Type B pancreatic cell (in vitro differentiated cells): ENCODE data around the gene ASXL2. TPM values are rescaled to one million over a fixed set of nuclear protein-coding genes. Genes with fewer than 3 reads are reported as not detected.
A peak's percentile ranks its signal among the peaks of the same experiment; 100 is the strongest.

Experiments
- DNase-seq: peaks from one replicate; pipeline ENCODE4 v3.0.0; 2021; ENCODE audit warnings: mixed read lengths; ENCODE audit not compliant: unreplicated experiment; ENCODE audit errors: extremely low spot score
- H3K27ac Mint-ChIP-seq: 2 replicates; pipeline ENCODE4 v1.8.0; 2021; ENCODE audit warnings: mild to moderate bottlenecking, mixed read lengths
- H3K27me3 Mint-ChIP-seq: 2 replicates; pipeline ENCODE4 v1.8.0; 2021; ENCODE audit warnings: mixed read lengths
- H3K36me3 Mint-ChIP-seq: 2 replicates; pipeline ENCODE4 v1.8.0; 2021; ENCODE audit warnings: mixed read lengths
- H3K4me1 Mint-ChIP-seq: one replicate; pipeline ENCODE4 v1.8.0; 2021; ENCODE audit warnings: mixed read lengths; ENCODE audit not compliant: unreplicated experiment
- H3K4me3 Mint-ChIP-seq: 2 replicates; pipeline ENCODE4 v1.8.0; 2021; ENCODE audit warnings: mild to moderate bottlenecking, mixed read lengths
- H3K9me3 Mint-ChIP-seq: 2 replicates; pipeline ENCODE4 v1.8.0; 2021; ENCODE audit warnings: mixed read lengths
- CTCF ChIP-seq: fragments of 200-600 bp; sonication (generic); conservative IDR thresholded peaks from 2 replicates; pipeline ENCODE4 v1.5.0; 2021; ENCODE audit warnings: antibody characterized with exemption, mild to moderate bottlenecking
- long read RNA-seq: library from polyadenylated mRNA; unstranded; transcript quantifications from one replicate; pipeline ENCODE4 v2.0.0, GENCODE V29; 2020
- total RNA-seq: library from RNA; stranded (reverse); gene quantifications from 2 replicates; pipeline ENCODE4 v1.2.1, GENCODE V29; 2021; ENCODE audit warnings: low replicate concordance

The ASXL2 gene
- 29.2 and 32.3 TPM in 2 replicates for total RNA-seq
- long read RNA-seq, partial matches to known transcripts: 0 of 1 reads
- long read RNA-seq, other reads (novel, unspliced or antisense): 1 of 1 reads

- Mint-ChIP-seq H3K9me3 (no peaks in the 10 kb centered on the region), H3K36me3 (peaks cover 4% of the 10 kb centered on the region), H3K4me3 (peak within 1 kb of the TSS; percentile 99), H3K4me1 (peaks cover 21% of the 10 kb centered on the region), H3K27me3 (peaks cover 27% of the 10 kb centered on the region), H3K27ac (peak within 1 kb of the TSS; percentile 97)
- peak; percentile 97 for DNase-seq
- no peak for TF ChIP-seq CTCF
Observed at GRCh38 chr2:25878361-25879132, at the start of gene ASXL2. Gene ASXL2, minus strand, starts transcription at chr2:25878487. Its CDS starts 265 bp downstream, at chr2:25878222.

GRCh38 chr2:25926984-25927756, 48.9 kb upstream of the ASXL2 start:
- TF ChIP-seq CTCF: no peak
- no peaks in the 10 kb centered on the region for H3K9me3 Mint-ChIP-seq
- no peak overlapping the region for H3K4me3 Mint-ChIP-seq
- DNase-seq: no peak
- H3K4me1 Mint-ChIP-seq: no peaks in the 10 kb centered on the region
- H3K36me3 Mint-ChIP-seq: peaks cover 19% of the 10 kb centered on the region
- peaks cover 3% of the 10 kb centered on the region for H3K27me3 Mint-ChIP-seq
- H3K27ac Mint-ChIP-seq: no peak overlapping the region

- Mint-ChIP-seq H3K27me3 (peaks cover 3% of the 10 kb centered on the region), H3K9me3 (no peaks in the 10 kb centered on the region), H3K36me3 (peaks cover 7% of the 10 kb centered on the region), H3K4me1 (no peaks in the 10 kb centered on the region), H3K4me3 (no peak overlapping the region), H3K27ac (no peak overlapping the region)
- no peak for DNase-seq
- no peak for TF ChIP-seq CTCF
Observed at GRCh38 chr2:25922501-25922900, 44.2 kb upstream of the ASXL2 start.

- H3K36me3 Mint-ChIP-seq: no peaks in the 10 kb centered on the region
- peaks cover 6% of the 10 kb centered on the region for H3K4me1 Mint-ChIP-seq
- DNase-seq: no peak
- no peak overlapping the region for H3K4me3 Mint-ChIP-seq
- H3K27me3 Mint-ChIP-seq: peaks cover 3% of the 10 kb centered on the region
- H3K9me3 Mint-ChIP-seq: no peaks in the 10 kb centered on the region
- no peak overlapping the region for H3K27ac Mint-ChIP-seq
- no peak for TF ChIP-seq CTCF
Observed at GRCh38 chr2:25920786-25921415, 42.6 kb upstream of the ASXL2 start.

- no peak for DNase-seq
- no peaks in the 10 kb centered on the region for H3K36me3 Mint-ChIP-seq
- H3K27ac Mint-ChIP-seq: no peak overlapping the region
- no peak for TF ChIP-seq CTCF
- no peaks in the 10 kb centered on the region for H3K9me3 Mint-ChIP-seq
- peaks cover 3% of the 10 kb centered on the region for H3K27me3 Mint-ChIP-seq
- peaks cover 6% of the 10 kb centered on the region for H3K4me1 Mint-ChIP-seq
- H3K4me3 Mint-ChIP-seq: no peak overlapping the region
Observed at GRCh38 chr2:25920336-25920735, 42.0 kb upstream of the ASXL2 start.
